Smooth muscle cell (in vitro differentiated cells): ENCODE measurements around the gene HK3. TPM values are rescaled to one million over a fixed set of nuclear protein-coding genes. Genes with fewer than 3 reads are reported as not detected.

ENCODE experiments used
- DNase-seq: peaks from one replicate; lab custom pipeline; 2025; ENCODE audit not compliant: unreplicated experiment; lab: John Stamatoyannopoulos, UW
- H2AFZ ChIP-seq: fragments of 200-600 bp; sonication (generic); 2 replicates; pipeline ENCODE4 v1.6.0; 2016; ENCODE audit warnings: antibody characterized with exemption, low read depth, mild to moderate bottlenecking
- H3F3A ChIP-seq: fragments of 200-600 bp; sonication (generic); 2 replicates; pipeline ENCODE4 v1.6.0; 2017; ENCODE audit warnings: antibody characterized with exemption, low read depth
- H3K27ac ChIP-seq: fragments of 200-600 bp; sonication (generic); 2 replicates; pipeline ENCODE4 v1.5.1; 2016; ENCODE audit warnings: low read depth, mild to moderate bottlenecking
- H3K27me3 ChIP-seq: fragments of 200-600 bp; sonication (generic); 2 replicates; pipeline ENCODE4 v1.6.1; 2016; ENCODE audit warnings: low read depth, mild to moderate bottlenecking
- H3K36me3 ChIP-seq: fragments of 200-600 bp; sonication (generic); 2 replicates; pipeline ENCODE4 v1.5.1; 2016; ENCODE audit warnings: low read depth
- H3K4me1 ChIP-seq: fragments of 200-600 bp; sonication (generic); 2 replicates; pipeline ENCODE4 v1.5.1; 2016; ENCODE audit warnings: low read depth
- H3K4me2 ChIP-seq: fragments of 200-600 bp; sonication (generic); 2 replicates; pipeline ENCODE4 v1.6.0; 2016; ENCODE audit warnings: mild to moderate bottlenecking
- H3K4me3 ChIP-seq: fragments of 200-600 bp; sonication (generic); 2 replicates; pipeline ENCODE4 v1.5.1; 2016; ENCODE audit warnings: mild to moderate bottlenecking
- H3K79me2 ChIP-seq: fragments of 200-600 bp; sonication (generic); 2 replicates; pipeline ENCODE4 v1.6.0; 2016; ENCODE audit warnings: low read depth, mild to moderate bottlenecking
- H3K9ac ChIP-seq: fragments of 200-600 bp; sonication (generic); 2 replicates; pipeline ENCODE4 v1.6.0; 2016; ENCODE audit warnings: low read depth
- H3K9me3 ChIP-seq: fragments of 200-600 bp; sonication (generic); replicated peaks from 2 replicates; pipeline ENCODE4 v1.5.1; 2016; ENCODE audit warnings: low read depth
- H4K20me1 ChIP-seq: fragments of 200-600 bp; sonication (generic); 2 replicates; pipeline ENCODE4 v1.6.0; 2016; ENCODE audit warnings: low read depth
- CTCF ChIP-seq: fragments of 200-600 bp; sonication (generic); IDR thresholded peaks from 2 replicates; pipeline ENCODE4 v1.5.1; 2017; ENCODE audit warnings: borderline replicate concordance, mild to moderate bottlenecking, antibody characterized with exemption; ENCODE audit not compliant: insufficient read depth, poor library complexity, severe bottlenecking
- WGBS: methylation state at CpG from one replicate; pipeline ENCODE4 v1.1.7; 2016; ENCODE audit warnings: low lambda C conversion rate; 5-methylcytosine and 5-hydroxymethylcytosine counted together
- polyA plus RNA-seq: library from polyadenylated mRNA; unstranded; fragments of >200 nt; fragmentation: Nextera tagmentation; extraction: Ambion mirVana; gene quantifications from 2 replicates; pipeline ENCODE4 v1.2.1, GENCODE V29; 2016
- total RNA-seq: library from RNA; depleted of rRNA; stranded (reverse); fragments of >200 nt; gene quantifications from 2 replicates; pipeline ENCODE4 v1.2.3, GENCODE V29; 2014

Gene HK3
- total and polyA plus RNA-seq, 2 experiments from 2014 or later: not detected

- peaks cover 7% of the 10 kb centered on the region for H3K36me3 ChIP-seq
- H3K4me2 ChIP-seq: no peak overlapping the region
- DNase-seq: no peak
- H3K27me3 ChIP-seq: no peaks in the 10 kb centered on the region
- 21% methylated on average over 2 of the region's 2 CpGs for WGBS
- H3K4me3 ChIP-seq: no peak overlapping the region
- no peak overlapping the region for H3K27ac ChIP-seq
- H4K20me1 ChIP-seq: peaks cover 81% of the 10 kb centered on the region
- no peaks in the 10 kb centered on the region for H3K79me2 ChIP-seq
- H3K4me1 ChIP-seq: no peaks in the 10 kb centered on the region
- H2AFZ ChIP-seq: no peak overlapping the region
- H3K9me3 ChIP-seq: no peaks in the 10 kb centered on the region
- no peak for TF ChIP-seq CTCF
- H3K9ac ChIP-seq: no peak overlapping the region
- no peaks in the 10 kb centered on the region for H3F3A ChIP-seq
Measured at GRCh38 chr5:176912115-176912514, 13.0 kb upstream of the HK3 start.

GRCh38 chr5:176908675-176909368 lies 9.7 kb upstream of the HK3 start:
- Histone ChIP-seq H3K9ac (no peak overlapping the region), H3K4me1 (no peaks in the 10 kb centered on the region), H3K79me2 (no peaks in the 10 kb centered on the region), H3K27me3 (no peaks in the 10 kb centered on the region), H3K36me3 (peaks cover 22% of the 10 kb centered on the region), H3K4me3 (no peak overlapping the region), H3F3A (no peaks in the 10 kb centered on the region), H2AFZ (no peak overlapping the region), H3K9me3 (no peaks in the 10 kb centered on the region), H3K4me2 (no peak overlapping the region), H3K27ac (no peak overlapping the region), H4K20me1 (peaks cover 48% of the 10 kb centered on the region)
- 76% methylated on average over 5 of the region's 5 CpGs for WGBS
- no peak for DNase-seq
- no peak for TF ChIP-seq CTCF

- Histone ChIP-seq H3F3A (no peaks in the 10 kb centered on the region), H3K4me3 (no peak overlapping the region), H4K20me1 (peaks cover 29% of the 10 kb centered on the region), H3K9ac (no peak overlapping the region), H3K9me3 (no peaks in the 10 kb centered on the region), H3K27ac (no peak overlapping the region), H2AFZ (no peak overlapping the region), H3K27me3 (no peaks in the 10 kb centered on the region), H3K4me2 (no peak overlapping the region), H3K79me2 (no peaks in the 10 kb centered on the region), H3K36me3 (peaks cover 22% of the 10 kb centered on the region), H3K4me1 (no peaks in the 10 kb centered on the region)
- DNase-seq: no peak
- TF ChIP-seq CTCF: no peak
- 99% methylated on average over 3 of the region's 3 CpGs for WGBS
Measured at GRCh38 chr5:176906796-176907195, 7.7 kb upstream of the HK3 start.

- no peak overlapping the region for H3K4me3 ChIP-seq
- no peak for TF ChIP-seq CTCF
- H3F3A ChIP-seq: no peaks in the 10 kb centered on the region
- H3K27me3 ChIP-seq: no peaks in the 10 kb centered on the region
- H3K4me2 ChIP-seq: no peak overlapping the region
- H3K79me2 ChIP-seq: no peaks in the 10 kb centered on the region
- peaks cover 22% of the 10 kb centered on the region for H3K36me3 ChIP-seq
- H2AFZ ChIP-seq: no peak overlapping the region
- H3K9me3 ChIP-seq: no peaks in the 10 kb centered on the region
- peaks cover 23% of the 10 kb centered on the region for H4K20me1 ChIP-seq
- no peaks in the 10 kb centered on the region for H3K4me1 ChIP-seq
- H3K9ac ChIP-seq: no peak overlapping the region
- DNase-seq: no peak
- 100% methylated on average over 1 of the region's 1 CpG for WGBS
- H3K27ac ChIP-seq: no peak overlapping the region
Measured at GRCh38 chr5:176906126-176906525, 7.0 kb upstream of the HK3 start.
